Astrocyte (in vitro differentiated cells and primary cell): ENCODE data around the gene CTRB2. TPM values are rescaled to one million over a fixed set of nuclear protein-coding genes. Genes with fewer than 3 reads are reported as not detected.

Experiments used
- DNase-seq: peaks from one replicate; pipeline ENCODE4 v3.0.0-alpha.2; 2010; ENCODE audit warnings: low read depth
- FAIRE-seq: peaks from 2 replicates; lab custom pipeline; 2011; peaks lifted over from hg19 to GRCh38; lab: Jason Lieb, UNC
- H2AFZ ChIP-seq: 2 replicates; pipeline ENCODE4 v1.6.0; 2012; ENCODE audit warnings: low read depth, low read length, inconsistent platforms
- H3K27ac ChIP-seq: 2 replicates; pipeline ENCODE4 v1.5.1; 2011; ENCODE audit warnings: low read depth, low read length, inconsistent platforms
- H3K27me3 ChIP-seq: 2 replicates; pipeline ENCODE4 v1.6.0; 2011; ENCODE audit warnings: low read length, inconsistent platforms; ENCODE audit not compliant: insufficient read depth
- H3K36me3 ChIP-seq: 2 replicates; pipeline ENCODE4 v1.5.1; 2011; ENCODE audit warnings: low read length, inconsistent platforms; ENCODE audit not compliant: insufficient read depth
- H3K4me1 ChIP-seq: 2 replicates; pipeline ENCODE4 v1.5.1; 2011; ENCODE audit warnings: low read length, inconsistent platforms; ENCODE audit not compliant: insufficient read depth
- H3K4me2 ChIP-seq: 2 replicates; pipeline ENCODE4 v1.6.0; 2012; ENCODE audit warnings: low read length, inconsistent platforms
- H3K4me3 ChIP-seq: 2 replicates; pipeline ENCODE4 v1.5.1; 2011; ENCODE audit warnings: low read depth, mild to moderate bottlenecking, low read length, inconsistent platforms; ENCODE audit not compliant: insufficient read depth
- H3K79me2 ChIP-seq: 2 replicates; pipeline ENCODE4 v1.6.0; 2012; ENCODE audit warnings: mild to moderate bottlenecking, low read length, inconsistent platforms; ENCODE audit not compliant: insufficient read depth
- H3K9ac ChIP-seq: 2 replicates; pipeline ENCODE4 v1.6.0; 2012; ENCODE audit warnings: mild to moderate bottlenecking, low read length, inconsistent platforms
- H3K9me3 ChIP-seq: 2 replicates; pipeline ENCODE4 v1.5.1; 2012; ENCODE audit warnings: low read depth, mild to moderate bottlenecking, low read length, inconsistent platforms; ENCODE audit not compliant: insufficient read depth
- H4K20me1 ChIP-seq: 2 replicates; pipeline ENCODE4 v1.6.0; 2012; ENCODE audit warnings: low read length, inconsistent platforms; ENCODE audit not compliant: insufficient read depth
- H3K27ac Mint-ChIP-seq: one replicate; pipeline ENCODE4 v1.8.0; 2021; ENCODE audit warnings: mild to moderate bottlenecking, mixed read lengths; ENCODE audit not compliant: unreplicated experiment
- H3K27me3 Mint-ChIP-seq: one replicate; pipeline ENCODE4 v1.8.0; 2021; ENCODE audit warnings: low read depth, mixed read lengths; ENCODE audit not compliant: unreplicated experiment
- H3K36me3 Mint-ChIP-seq: one replicate; pipeline ENCODE4 v1.8.0; 2021; ENCODE audit warnings: low read depth, mixed read lengths; ENCODE audit not compliant: unreplicated experiment
- H3K4me1 Mint-ChIP-seq: one replicate; pipeline ENCODE4 v1.8.0; 2021; ENCODE audit warnings: low read depth, mixed read lengths; ENCODE audit not compliant: unreplicated experiment
- H3K4me3 Mint-ChIP-seq: one replicate; pipeline ENCODE4 v1.8.0; 2021; ENCODE audit warnings: mild to moderate bottlenecking, moderate library complexity, mixed read lengths; ENCODE audit not compliant: unreplicated experiment
- H3K9me3 Mint-ChIP-seq: one replicate; pipeline ENCODE4 v1.8.0; 2021; ENCODE audit warnings: mild to moderate bottlenecking, mixed read lengths; ENCODE audit not compliant: unreplicated experiment
- CTCF ChIP-seq: IDR thresholded peaks from 2 replicates; pipeline ENCODE4 v1.5.1; 2011; ENCODE audit warnings: low read depth, mild to moderate bottlenecking, inconsistent platforms, low read length, moderate library complexity; ENCODE audit not compliant: insufficient read depth
- EZH2 ChIP-seq: IDR thresholded peaks from 2 replicates; pipeline ENCODE4 v1.6.1; 2012; ENCODE audit warnings: mild to moderate bottlenecking, low read length, inconsistent platforms; ENCODE audit not compliant: insufficient read depth
- total RNA-seq: library from RNA; stranded (reverse); gene quantifications from 2 replicates; pipeline ENCODE4 v1.2.1, GENCODE V29; 2021

The CTRB2 gene
- total RNA-seq, 1 donor from 2014 or later = 0.43 TPM

DNA sequence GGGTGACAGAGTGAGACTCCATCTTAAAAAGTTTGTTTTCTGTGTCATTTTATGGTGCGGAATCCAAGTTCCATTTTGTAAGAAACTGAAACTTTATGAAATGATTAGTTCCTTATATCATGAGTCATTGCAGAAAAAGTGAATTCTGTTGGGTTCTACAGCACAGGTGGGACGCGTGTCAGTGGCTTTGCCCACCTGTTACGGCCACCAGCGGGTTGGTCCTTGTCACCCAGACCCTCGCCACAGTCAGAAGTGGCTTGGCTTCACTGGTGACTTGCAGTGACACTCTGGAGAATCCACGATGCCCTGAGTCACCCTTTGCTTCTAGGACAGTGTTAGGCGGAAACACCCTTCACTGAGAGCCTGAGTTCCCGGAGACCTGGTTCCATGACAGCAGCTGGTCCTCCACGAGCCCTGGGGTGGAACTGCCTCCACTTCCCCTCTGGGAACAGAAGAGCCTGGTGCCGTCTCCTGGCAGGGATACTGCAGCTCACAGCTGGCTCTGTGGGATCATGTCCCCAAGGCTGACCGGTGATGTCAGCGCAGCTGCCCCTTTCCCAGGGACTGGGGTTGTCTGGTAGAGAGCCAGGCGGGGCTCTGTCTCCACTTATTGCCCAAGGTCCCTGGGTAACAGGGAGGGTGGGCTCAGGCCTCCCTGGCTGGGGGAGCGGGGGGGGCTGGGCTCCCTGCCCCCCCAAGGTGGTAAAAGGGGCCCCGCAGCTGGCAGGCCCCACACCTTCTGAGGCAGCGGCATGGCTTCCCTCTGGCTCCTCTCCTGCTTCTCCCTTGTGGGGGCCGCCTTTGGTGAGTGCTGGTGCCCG is 11.5 kb upstream of the CTRB2 start, which contains the start of gene CTRB1:
TSS of gene CTRB1 (plus strand) at position 733 of the 821 bp plus-strand sequence. CDS start at position 753, 20 bp downstream.
- DNase-seq (no peak), FAIRE-seq (no peak)
- no peaks in the 10 kb centered on the region for H3K36me3 ChIP-seq
- peak within 1 kb of the TSS; percentile 47 for H3K27ac Mint-ChIP-seq
- no peak within 1 kb of the TSS for H2AFZ ChIP-seq
- H3K4me3 Mint-ChIP-seq = no peak within 1 kb of the TSS
- H3K27me3 ChIP-seq = no peaks in the 10 kb centered on the region
- H3K4me1 ChIP-seq = no peaks in the 10 kb centered on the region
- H3K27ac ChIP-seq = no peak within 1 kb of the TSS
- H3K27me3 Mint-ChIP-seq = peaks cover 5% of the 10 kb centered on the region
- H3K4me3 ChIP-seq = no peak within 1 kb of the TSS
- H3K4me1 Mint-ChIP-seq = peaks cover 2% of the 10 kb centered on the region
- H3K9me3 ChIP-seq = no peaks in the 10 kb centered on the region
- no peak within 1 kb of the TSS for H3K9ac ChIP-seq
- H3K9me3 Mint-ChIP-seq = no peaks in the 10 kb centered on the region
- H3K36me3 Mint-ChIP-seq = peaks cover 4% of the 10 kb centered on the region
- no peaks in the 10 kb centered on the region for H3K79me2 ChIP-seq
- H4K20me1 ChIP-seq = no peaks in the 10 kb centered on the region
- TF ChIP-seq CTCF (no peak), EZH2 (no peak)
- no peak within 1 kb of the TSS for H3K4me2 ChIP-seq

- no peak overlapping the region for H3K9ac ChIP-seq
- no peaks in the 10 kb centered on the region for H3K9me3 Mint-ChIP-seq
- no peaks in the 10 kb centered on the region for H3K79me2 ChIP-seq
- H3K27ac ChIP-seq = no peak overlapping the region
- no peaks in the 10 kb centered on the region for H4K20me1 ChIP-seq
- no peaks in the 10 kb centered on the region for H3K27me3 ChIP-seq
- H3K27me3 Mint-ChIP-seq = peaks cover 7% of the 10 kb centered on the region
- DNase-seq (no peak), FAIRE-seq (no peak)
- H3K4me1 Mint-ChIP-seq = peaks cover 2% of the 10 kb centered on the region
- H3K36me3 ChIP-seq = no peaks in the 10 kb centered on the region
- no peaks in the 10 kb centered on the region for H3K4me1 ChIP-seq
- TF ChIP-seq EZH2 (no peak), CTCF (no peak)
- H3K36me3 Mint-ChIP-seq = peaks cover 4% of the 10 kb centered on the region
- no peak overlapping the region for H3K4me2 ChIP-seq
- no peak overlapping the region for H3K4me3 ChIP-seq
- no peak overlapping the region for H2AFZ ChIP-seq
- no peaks in the 10 kb centered on the region for H3K9me3 ChIP-seq
- no peak overlapping the region for H3K4me3 Mint-ChIP-seq
- no peak overlapping the region for H3K27ac Mint-ChIP-seq
Observed at GRCh38 chr16:75217389-75217851, 10.5 kb upstream of the CTRB2 start.

- no peaks in the 10 kb centered on the region for H3K36me3 ChIP-seq
- no peak for FAIRE-seq
- no peak overlapping the region for H2AFZ ChIP-seq
- Mint-ChIP-seq H3K27ac (no peak overlapping the region), H3K36me3 (no peaks in the 10 kb centered on the region), H3K4me1 (peaks cover 2% of the 10 kb centered on the region), H3K9me3 (no peaks in the 10 kb centered on the region), H3K4me3 (no peak overlapping the region), H3K27me3 (peaks cover 9% of the 10 kb centered on the region)
- no peaks in the 10 kb centered on the region for H3K9me3 ChIP-seq
- no peaks in the 10 kb centered on the region for H4K20me1 ChIP-seq
- no peak overlapping the region for H3K4me3 ChIP-seq
- no peaks in the 10 kb centered on the region for H3K79me2 ChIP-seq
- H3K27me3 ChIP-seq = no peaks in the 10 kb centered on the region
- H3K4me1 ChIP-seq = no peaks in the 10 kb centered on the region
- no peak for DNase-seq
- no peak for TF ChIP-seq EZH2
- TF ChIP-seq CTCF = no peak
- H3K9ac ChIP-seq = no peak overlapping the region
- no peak overlapping the region for H3K27ac ChIP-seq
- H3K4me2 ChIP-seq = no peak overlapping the region
Observed at GRCh38 chr16:75216576-75216975, 9.6 kb upstream of the CTRB2 start.
